ENCODE data around the gene HMOX2. TPM values are rescaled to one million over a fixed set of nuclear protein-coding genes. Genes with fewer than 3 reads are reported as not detected.

The HMOX2 gene
- total and polyA plus RNA-seq, 2 donors (not counting 3 experiments of a cell fraction or from before 2014, with no cell fraction given) = 80.7 to 86.3 TPM

- no peaks in the 10 kb centered on the region for H3K27me3 ChIP-seq (ENCODE audit: control insufficient read depth in 2 of 2, insufficient read depth in 2 of 2, low read length in 2 of 2)
- H3K9me1 ChIP-seq (replicated peaks; ENCODE audit: control insufficient read depth, extremely low read depth, insufficient read depth, low read length) = peaks cover 2% of the 10 kb centered on the region
- DNase-seq (ENCODE audit: low read depth, low spot score) (no peak), FAIRE-seq (no peak)
- ChIA-PET POLR2A (interaction anchor here (0.5 kb wide), 1 partner anchor 20 kb away, joined by 4 read pairs; no protein-coding TSS in a partner anchor), CTCF (interaction anchor here (0.7 to 3.8 kb wide), 4 partner anchors 8 to 22 kb away, joined by 3 to 39 read pairs (median 4); partner anchors contain the start of gene HMOX2)
- peaks cover 0 to 4% of the 10 kb centered on the region in 2 experiments for H3K36me3 ChIP-seq (ENCODE audit: control insufficient read depth in 2 of 2, extremely low read depth in 1 of 2, insufficient read depth in 2 of 2, low read length in 2 of 2)
- no peaks in the 10 kb centered on the region for H4K20me1 ChIP-seq (replicated peaks; ENCODE audit: control insufficient read depth, extremely low read depth, insufficient read depth, low read length)
- H3K4me1 ChIP-seq (ENCODE audit: control insufficient read depth, extremely low read depth, insufficient read depth, low read length) = peaks cover 33% of the 10 kb centered on the region
- H3K4me2 ChIP-seq (ENCODE audit: insufficient read depth, low read length) = no peak overlapping the region
- dilution Hi-C loops (cut with MboI; ENCODE audit: extremely low pct_ligation_motif_present, low sequenced_read_pairs) = no loop called here
- H3K4me3 ChIP-seq (replicated peaks in 1 of 3; ENCODE audit: insufficient read depth in 1 of 3, low read depth in 1 of 3, low read length in 3 of 3) = no peak overlapping the region
- H3K9ac ChIP-seq (replicated peaks; ENCODE audit: extremely low read depth, insufficient read depth, low read length) = no peak overlapping the region
- no peak overlapping the region for H3K27ac ChIP-seq (ENCODE audit: insufficient read depth, low read depth, low read length)
- intact Hi-C loops (cut with micrococcal nuclease) = no loop called here
- no TSS peak for BruUV-seq (replicated peaks)
- no peaks in the 10 kb centered on the region for H3K9me3 ChIP-seq (replicated peaks; ENCODE audit: control insufficient read depth, insufficient read depth, low read length)
- peaks cover 47% of the 10 kb centered on the region for H3K79me2 ChIP-seq (ENCODE audit: control insufficient read depth, insufficient read depth, low read length)
- no peak for TF ChIP-seq MAX (IDR thresholded peaks at IDR 0.05; ENCODE audit: insufficient read depth, insufficient read length)
- no peak for TF ChIP-seq POLR2AphosphoS5 (IDR thresholded peaks at IDR 0.05; ENCODE audit: insufficient read depth, low read depth, low read length)
- TF ChIP-seq FOS (IDR thresholded peaks at IDR 0.05; ENCODE audit: borderline replicate concordance, insufficient read depth, low read length) = no peak
- no peak for TF ChIP-seq JUN (IDR thresholded peaks at IDR 0.05; ENCODE audit: borderline replicate concordance, insufficient read depth, insufficient read length, low read depth)
- no peak for TF ChIP-seq EZH2 (IDR thresholded peaks at IDR 0.05; ENCODE audit: borderline replicate concordance, low read depth, low read length, severe bottlenecking)
- no peak for TF ChIP-seq CTCF (IDR thresholded peaks at IDR 0.05; ENCODE audit: extremely low read depth in 1 of 2, insufficient read depth in 1 of 2, low read depth in 1 of 2, low read length in 2 of 2)
- no peak for TF ChIP-seq GATA2 (IDR thresholded peaks at IDR 0.05; ENCODE audit: insufficient read depth, insufficient read length, low read depth, low read length)
- no peak for TF ChIP-seq MYC (IDR thresholded peaks at IDR 0.05; ENCODE audit: low read depth, low read length)
- TF ChIP-seq POLR2A (IDR thresholded peaks at IDR 0.05; ENCODE audit: low read depth, low read length) = no peak
- no peak overlapping the region for H2AFZ ChIP-seq (ENCODE audit: low read depth, low read length)
Observed at GRCh38 chr16:4498546-4499195, 22.5 kb downstream of the HMOX2 start.

All from endothelial cell of umbilical vein (primary cell).